Esophagus squamous epithelium (tissue), 5 donors: ENCODE data around the gene PERM1. TPM values are rescaled to one million over a fixed set of nuclear protein-coding genes. Genes with fewer than 3 reads are reported as not detected.

Experiments
- DNase-seq: peaks from one replicate; lab custom pipeline; 2025; lab: John Stamatoyannopoulos, UW
- H3K27ac ChIP-seq, 4 donors: fragments of 200-600 bp; sonication (generic); one replicate each; pipeline ENCODE4 v1.5.1; 2016 to 2019; ENCODE audit warnings: mild to moderate bottlenecking in 1 of 4
- H3K27me3 ChIP-seq, 4 donors: fragments of 200-600 bp; sonication (generic); 1 replicate in 3 of 4; 2 replicates in 1 of 4; pipeline versions ENCODE4 v1.5.1 to v1.6.0; 2017 to 2021; ENCODE audit warnings: antibody characterized with exemption in 1 of 4
- H3K36me3 ChIP-seq, 3 donors: fragments of 200-600 bp; sonication (generic); one replicate each; pipeline ENCODE4 v1.5.1; 2016 to 2019
- H3K4me1 ChIP-seq, 3 donors: fragments of 200-600 bp; sonication (generic); one replicate each; pipeline ENCODE4 v1.5.1; 2017 to 2019
- H3K4me3 ChIP-seq, 4 donors: fragments of 200-600 bp; sonication (generic); 1 replicate in 3 of 4; 2 replicates in 1 of 4; pipeline ENCODE4 v1.5.1; 2016 to 2019; ENCODE audit warnings: mild to moderate bottlenecking in 2 of 4, moderate library complexity in 1 of 4
- H3K9me3 ChIP-seq, 3 donors: fragments of 200-600 bp; sonication (generic); one replicate each; pipeline ENCODE4 v1.5.1; 2016 to 2019
- CTCF ChIP-seq, 6 experiments: fragments of 450-650 bp in 4 of 6; fragments of 200-600 bp in 2 of 6; sonication (generic) in 2 of 6; IDR thresholded peaks; one replicate each; pipeline ENCODE4 v1.5.1; 2016 to 2019; ENCODE audit warnings: antibody characterized with exemption in 6 of 6, mild to moderate bottlenecking in 4 of 6, moderate library complexity in 4 of 6
- POLR2A ChIP-seq, 4 donors: fragments of 450-650 bp; IDR thresholded peaks; one replicate each; pipeline ENCODE4 v1.6.1; 2017; ENCODE audit warnings: antibody characterized with exemption in 4 of 4, mild to moderate bottlenecking in 4 of 4, moderate library complexity in 3 of 4
- WGBS, 2 donors: methylation state at CpG; one replicate each; pipeline ENCODE4 v1.1.5; 2018; 5-methylcytosine and 5-hydroxymethylcytosine counted together
- intact Hi-C: fragments of 100-400 bp; cut with DNase I; formaldehyde crosslinking; loops from one replicate; pipeline ENCODE4 v1.15.0; 2022
- total RNA-seq, 4 donors: library from RNA; depleted of rRNA; stranded (reverse); fragments of >200 nt; gene quantifications; one replicate each; pipeline ENCODE4 v1.1.0, GENCODE V29; 2016
- donor health status: DM: yes; HTN: yes; CAD: no.

The PERM1 gene
- total RNA-seq, 4 donors from 2014 or later: not detected

GRCh38 chr1:973459-974292 is 8.2 kb downstream of the PERM1 start:
- 74 to 86% methylated on average over 2 to 8 of the region's 28 CpGs for WGBS, 2 donors
- peaks cover 20 to 56% (median 21%) of the 10 kb centered on the region in 3 donors for H3K4me1 ChIP-seq

GRCh38 chr1:972726-973458 is 9.0 kb downstream of the PERM1 start:
- intact Hi-C loops: no loop called here
- DNase-seq: no peak
- Histone ChIP-seq H3K4me1 (peaks cover 22 to 64% (median 28%) of the 10 kb centered on the region in 3 donors), H3K27ac (no peak overlapping the region), H3K4me3 (no peak overlapping the region), H3K36me3 (peaks cover 0 to 36% (median 0%) of the 10 kb centered on the region in 3 donors), H3K27me3 (peaks cover 0 to 76% (median 5%) of the 10 kb centered on the region in 4 donors), H3K9me3 (no peaks in the 10 kb centered on the region)
- TF ChIP-seq CTCF (IDR thresholded peaks at IDR 0.05) (no peak), POLR2A (IDR thresholded peaks at IDR 0.05) (no peak)
- 84 to 90% methylated on average over 10 to 13 of the region's 28 CpGs for WGBS, 2 donors

More at GRCh38 chr1:973459-974292, 8.2 kb downstream of the PERM1 start:
- TF ChIP-seq CTCF (IDR thresholded peaks at IDR 0.05) (no peak), POLR2A (IDR thresholded peaks at IDR 0.05) (no peak)
- H3K4me3 ChIP-seq: no peak overlapping the region
- H3K9me3 ChIP-seq: no peaks in the 10 kb centered on the region
- H3K36me3 ChIP-seq: peaks cover 0 to 36% (median 0%) of the 10 kb centered on the region in 3 donors
- no peak overlapping the region for H3K27ac ChIP-seq
- peaks cover 0 to 76% (median 5%) of the 10 kb centered on the region in 4 donors for H3K27me3 ChIP-seq
- intact Hi-C loops: no loop called here
- DNase-seq: no peak

GRCh38 chr1:971751-972506 is 10.0 kb downstream of the PERM1 start:
- peak overlapping the region in 3 of 4 donors; percentile 57 to 73 (median 60) for H3K27ac ChIP-seq
- no peaks in the 10 kb centered on the region for H3K9me3 ChIP-seq
- H3K36me3 ChIP-seq: peaks cover 0 to 36% (median 0%) of the 10 kb centered on the region in 3 donors
- peaks cover 31 to 73% (median 34%) of the 10 kb centered on the region in 3 donors for H3K4me1 ChIP-seq
- H3K4me3 ChIP-seq: peak overlapping the region in 1 of 4 donors; percentile 17
- 83 to 85% methylated on average over 4 of the region's 34 CpGs for WGBS, 2 donors
- H3K27me3 ChIP-seq: peaks cover 0 to 85% (median 5%) of the 10 kb centered on the region in 4 donors
- intact Hi-C loops: no loop called here
- no peak for DNase-seq
- TF ChIP-seq CTCF (IDR thresholded peaks at IDR 0.05) (no peak), POLR2A (IDR thresholded peaks at IDR 0.05) (no peak)

GRCh38 chr1:970973-971730 is 10.7 kb downstream of the PERM1 start:
- peaks cover 0 to 36% (median 0%) of the 10 kb centered on the region in 3 donors for H3K36me3 ChIP-seq
- intact Hi-C loops: no loop called here
- TF ChIP-seq CTCF (IDR thresholded peaks at IDR 0.05): no peak
- TF ChIP-seq POLR2A (IDR thresholded peaks at IDR 0.05): no peak
- no peak for DNase-seq
- no peaks in the 10 kb centered on the region for H3K9me3 ChIP-seq
- WGBS, 2 donors: no CpG with 5 or more reads among the region's 42 CpGs
- H3K27me3 ChIP-seq: peaks cover 0 to 81% (median 5%) of the 10 kb centered on the region in 4 donors
- H3K4me3 ChIP-seq: peak overlapping the region in 3 of 4 donors; percentile 7 to 18 (median 17)
- peaks cover 32 to 74% (median 36%) of the 10 kb centered on the region in 3 donors for H3K4me1 ChIP-seq
- peak overlapping the region in 3 of 4 donors; percentile 57 to 73 (median 60) for H3K27ac ChIP-seq
